Right atrium auricular region (tissue), 2 donors: ENCODE data around the gene TCAIM. TPM values are rescaled to one million over a fixed set of nuclear protein-coding genes. Genes with fewer than 3 reads are reported as not detected.

Experiments
- DNase-seq: peaks from one replicate; pipeline ENCODE4 v3.0.0-alpha.2; 2019; ENCODE audit warnings: low spot score
- H3K27ac ChIP-seq, 2 donors: fragments of 200-600 bp; sonication (generic); 1 replicate in 1 of 2; 2 replicates in 1 of 2; pipeline ENCODE4 v1.5.1; 2016 to 2019
- H3K27me3 ChIP-seq, 2 donors: fragments of 200-600 bp; sonication (generic); one replicate each; pipeline versions ENCODE4 v1.5.1 to v1.6.0; 2017 to 2019
- H3K36me3 ChIP-seq: fragments of 200-600 bp; sonication (generic); one replicate; pipeline ENCODE4 v1.5.1; 2016
- H3K4me1 ChIP-seq, 2 donors: fragments of 200-600 bp; sonication (generic); one replicate each; pipeline versions ENCODE4 v1.5.1 to v1.6.0; 2017 to 2019
- H3K4me3 ChIP-seq, 2 donors: fragments of 200-600 bp; sonication (generic); 1 replicate in 1 of 2; 2 replicates in 1 of 2; pipeline ENCODE4 v1.5.1; 2017 to 2019; ENCODE audit warnings: mild to moderate bottlenecking in 1 of 2, moderate library complexity in 1 of 2
- H3K9me3 ChIP-seq, 2 donors: fragments of 200-600 bp; sonication (generic); one replicate each; pipeline ENCODE4 v1.5.1; 2019
- CTCF ChIP-seq, 2 donors: fragments of 200-600 bp; sonication (generic); IDR thresholded peaks; one replicate each; pipeline ENCODE4 v1.5.1; 2019; ENCODE audit warnings: antibody characterized with exemption in 2 of 2
- total RNA-seq, 2 donors: library from RNA; depleted of rRNA; stranded (reverse); fragments of >200 nt; gene quantifications; one replicate each; pipeline ENCODE4 v1.1.0, GENCODE V29; 2016

The TCAIM gene
- total RNA-seq, 2 donors from 2014 or later = 18.8 to 37.6 TPM

DNA sequence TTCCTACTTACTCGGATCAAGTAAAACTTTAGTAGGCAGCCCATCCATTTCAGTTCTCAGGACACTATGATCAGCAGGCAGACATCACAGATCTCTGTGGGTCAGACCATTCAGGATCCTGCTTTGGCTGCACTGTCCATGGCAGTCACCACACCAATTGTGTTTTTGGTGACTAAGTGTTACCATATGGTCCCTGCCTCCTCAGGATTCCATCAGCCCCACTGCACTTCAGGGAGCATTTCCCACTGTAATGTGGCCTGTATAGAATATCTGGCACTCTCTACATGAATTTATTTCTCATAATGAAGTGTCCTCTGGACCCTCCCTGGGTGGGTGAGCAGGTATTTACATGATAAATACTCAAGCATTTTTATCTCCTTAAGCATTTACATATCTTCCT lies 97.6 kb downstream of the TCAIM start:
- no peaks in the 10 kb centered on the region for H3K27me3 ChIP-seq
- no peak for DNase-seq
- H3K9me3 ChIP-seq = no peaks in the 10 kb centered on the region
- H3K4me1 ChIP-seq = peaks cover 0 to 34% of the 10 kb centered on the region in 2 donors
- H3K36me3 ChIP-seq = no peaks in the 10 kb centered on the region
- no peak overlapping the region for H3K4me3 ChIP-seq
- no peak for TF ChIP-seq CTCF (IDR thresholded peaks at IDR 0.05)
- no peak overlapping the region for H3K27ac ChIP-seq

DNA sequence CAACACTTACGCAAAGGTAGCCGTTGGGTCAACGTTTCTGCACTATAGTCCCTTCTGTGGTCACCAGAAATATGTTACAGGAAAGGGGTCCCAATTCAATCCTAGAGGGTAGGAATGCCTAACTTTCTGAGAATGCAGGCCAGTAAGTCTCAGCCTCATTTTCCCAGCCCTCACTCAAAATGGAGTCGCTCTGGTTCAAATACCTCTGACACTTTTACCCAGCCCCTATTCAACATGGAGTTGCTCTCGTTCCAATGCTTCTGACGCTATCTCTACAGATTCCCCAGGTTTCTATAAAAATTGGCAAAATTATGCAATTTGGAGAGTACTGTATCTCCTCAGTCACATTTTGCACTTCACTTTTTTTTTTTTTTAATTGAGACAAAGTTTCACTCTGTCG lies 99.2 kb downstream of the TCAIM start:
- peaks cover 9% of the 10 kb centered on the region for H3K36me3 ChIP-seq
- no peaks in the 10 kb centered on the region for H3K27me3 ChIP-seq
- no peak for TF ChIP-seq CTCF (IDR thresholded peaks at IDR 0.05)
- no peak for DNase-seq
- H3K27ac ChIP-seq = no peak overlapping the region
- H3K4me3 ChIP-seq = no peak overlapping the region
- no peaks in the 10 kb centered on the region for H3K9me3 ChIP-seq
- H3K4me1 ChIP-seq = peaks cover 0 to 36% of the 10 kb centered on the region in 2 donors

DNA sequence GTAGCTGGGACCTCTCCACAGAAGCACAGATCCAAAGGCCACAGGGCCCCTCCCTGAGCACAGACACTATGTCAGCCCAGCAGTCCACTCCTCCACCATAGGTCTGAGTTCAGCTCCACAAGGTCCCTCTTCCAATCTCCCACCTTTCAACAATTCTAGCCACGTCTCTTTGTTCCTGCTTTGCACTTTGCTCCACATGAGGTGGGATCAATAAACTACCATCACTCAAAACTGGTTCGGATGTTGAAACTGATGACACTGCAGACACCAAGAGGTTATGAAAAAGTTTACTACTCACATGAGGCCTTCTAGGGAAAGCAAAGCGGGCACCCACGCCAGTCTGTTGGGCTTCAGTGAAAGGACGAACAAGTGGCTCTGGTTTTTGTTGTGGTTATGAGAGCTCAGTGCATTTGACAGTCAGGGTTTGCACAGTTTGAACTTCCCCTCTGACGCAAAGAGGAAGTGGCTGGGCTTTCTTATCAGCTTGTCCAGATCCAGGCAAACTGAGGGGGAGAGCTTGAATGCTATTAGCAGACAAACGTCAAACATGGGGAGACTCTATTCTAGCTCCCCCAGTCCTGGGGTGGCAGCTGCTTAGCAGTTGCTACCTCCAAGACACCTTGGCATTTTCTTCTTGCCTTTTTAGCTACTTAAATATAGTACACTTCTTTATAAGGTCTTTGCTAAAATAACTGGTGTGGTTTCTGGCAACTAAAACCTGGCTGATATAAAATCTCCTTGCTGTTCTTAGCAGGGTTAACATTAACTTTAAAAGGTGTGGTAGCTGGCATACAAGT lies 101.1 kb downstream of the TCAIM start:
- peak overlapping the region in 1 of 2 donors; percentile 29 for H3K4me3 ChIP-seq
- peak; percentile 91 for DNase-seq
- no peaks in the 10 kb centered on the region for H3K9me3 ChIP-seq
- H3K27me3 ChIP-seq = no peaks in the 10 kb centered on the region
- peaks cover 0 to 36% of the 10 kb centered on the region in 2 donors for H3K4me1 ChIP-seq
- peaks cover 12% of the 10 kb centered on the region for H3K36me3 ChIP-seq
- H3K27ac ChIP-seq = peak overlapping the region; percentile 90 to 92
- no peak for TF ChIP-seq CTCF (IDR thresholded peaks at IDR 0.05)

GRCh38 chr3:44442596-44443309 lies 104.2 kb downstream of the TCAIM start:
- no peak for TF ChIP-seq CTCF (IDR thresholded peaks at IDR 0.05)
- H3K27ac ChIP-seq = no peak overlapping the region

DNA sequence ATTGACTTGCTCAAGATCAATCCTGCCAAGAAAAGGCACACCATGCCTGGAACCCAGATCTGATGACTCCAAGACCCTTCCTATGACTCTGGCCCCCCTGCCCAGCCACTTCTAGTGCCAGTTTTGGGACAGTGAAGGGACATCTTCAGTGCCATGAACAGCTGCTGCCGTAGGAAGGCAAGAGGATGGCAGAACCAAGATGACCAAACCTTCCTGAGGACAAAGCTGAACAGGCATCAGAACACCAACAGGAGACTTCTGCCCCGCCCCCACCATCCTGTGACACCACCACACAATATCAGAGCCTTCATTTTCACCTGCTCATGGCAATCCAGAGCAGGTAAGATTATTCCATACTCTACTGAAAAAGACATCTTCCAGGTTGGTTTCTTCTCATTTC lies 105.9 kb downstream of the TCAIM start:
- H3K36me3 ChIP-seq = peaks cover 49% of the 10 kb centered on the region
- H3K4me3 ChIP-seq = no peak overlapping the region
- no peak overlapping the region for H3K27ac ChIP-seq
- no peaks in the 10 kb centered on the region for H3K9me3 ChIP-seq
- DNase-seq = no peak
- peaks cover 0 to 19% of the 10 kb centered on the region in 2 donors for H3K4me1 ChIP-seq
- H3K27me3 ChIP-seq = no peaks in the 10 kb centered on the region
- TF ChIP-seq CTCF (IDR thresholded peaks at IDR 0.05) = no peak

More at GRCh38 chr3:44442596-44443309, 104.2 kb downstream of the TCAIM start:
- Histone ChIP-seq H3K4me1 (peaks cover 0 to 25% of the 10 kb centered on the region in 2 donors), H3K27me3 (no peaks in the 10 kb centered on the region), H3K36me3 (peaks cover 33% of the 10 kb centered on the region), H3K4me3 (no peak overlapping the region), H3K9me3 (no peaks in the 10 kb centered on the region)
- no peak for DNase-seq
